HepG2 (cell line): ENCODE results near the gene TWNK. TPM values are rescaled to one million over a fixed set of nuclear protein-coding genes. Genes with fewer than 3 reads are reported as not detected.

Experiments used
- CSRNP1 ChIP-seq: sonication (generic); formaldehyde crosslinking; IDR thresholded peaks from 2 replicates; pipeline ENCODE4 v1.8.1; 2023; ENCODE audit warnings: mild to moderate bottlenecking, missing genetic modification reagents
- HMGXB4 ChIP-seq, 2 experiments: sonication (generic) in 1 of 2; formaldehyde crosslinking in 1 of 2; IDR thresholded peaks; 2 replicates each; pipeline versions ENCODE4 v1.4.0 to v1.6.1; 2018 to 2020; ENCODE audit warnings: missing genetic modification reagents in 2 of 2, borderline replicate concordance in 1 of 2, low read depth in 1 of 2, mild to moderate bottlenecking in 1 of 2, missing biosample characterization in 1 of 2
- NR2F1 ChIP-seq, 2 experiments: fragments of 450-650 bp in 1 of 2; formaldehyde crosslinking in 1 of 2; IDR thresholded peaks; 2 replicates each; pipeline versions ENCODE4 v1.5.0 to v1.6.1; 2016 to 2020; ENCODE audit warnings: mild to moderate bottlenecking in 1 of 2, missing compliant biosample characterization in 1 of 2, missing genetic modification reagents in 1 of 2, moderate library complexity in 1 of 2
- POGZ ChIP-seq: sonication (generic); formaldehyde crosslinking; IDR thresholded peaks from 2 replicates; pipeline ENCODE4 v1.4.0; 2020; ENCODE audit warnings: mild to moderate bottlenecking, missing genetic modification reagents
- TEAD2 ChIP-seq: sonication (generic); formaldehyde crosslinking; IDR thresholded peaks from 2 replicates; pipeline ENCODE4 v1.9.0; 2021; ENCODE audit warnings: missing genetic modification reagents
- ZGPAT ChIP-seq: IDR thresholded peaks from 2 replicates; pipeline ENCODE4 v1.6.1; 2016; ENCODE audit warnings: mild to moderate bottlenecking
- ZNF24 ChIP-seq: fragments of 450-650 bp; IDR thresholded peaks from 2 replicates; pipeline ENCODE4 v1.6.1; 2017; ENCODE audit warnings: antibody characterized with exemption, mild to moderate bottlenecking
- ZNF781 ChIP-seq: sonication (generic); formaldehyde crosslinking; IDR thresholded peaks from 2 replicates; pipeline ENCODE4 v1.5.1; 2020; ENCODE audit warnings: borderline replicate concordance, mild to moderate bottlenecking, missing genetic modification reagents; ENCODE audit errors: not compliant biosample characterization
- ZNF782 ChIP-seq: sonication (generic); formaldehyde crosslinking; IDR thresholded peaks from 2 replicates; pipeline ENCODE4 v1.4.0; 2020; ENCODE audit warnings: missing genetic modification reagents, mild to moderate bottlenecking, borderline replicate concordance
- polyA plus RNA-seq, 8 experiments: library from polyadenylated mRNA; depleted of rRNA in 3 of 8; stranded (reverse) in 7 of 8; unstranded in 1 of 8; fragments of >200 nt; fragmentation: Illumina TruSeq in 4 of 8; extraction: Trizol in 4 of 8; gene quantifications; 2 replicates each; pipeline versions ENCODE4 v1.2.1 to v1.2.3, GENCODE V29; 2011 to 2016; ENCODE audit warnings: low read depth in 4 of 8, missing spikeins in 1 of 8, mixed read lengths in 1 of 8; ENCODE audit not compliant: insufficient read depth in 1 of 8
- total RNA-seq, 5 experiments: library from RNA; depleted of rRNA; stranded (reverse); fragments of >200 nt; fragmentation: Illumina TruSeq; extraction: Trizol; gene quantifications; 2 replicates each; pipeline ENCODE4 v1.2.3, GENCODE V29; 2016; ENCODE audit warnings: low read depth in 1 of 5
- TF ChIP-seq, protein P1 (sequence below): sonication (generic); formaldehyde crosslinking; IDR thresholded peaks from 2 replicates; pipeline ENCODE4 v1.4.0; 2020; ENCODE audit warnings: missing genetic modification reagents
- TF ChIP-seq, protein P2 (sequence below): sonication (generic); formaldehyde crosslinking; IDR thresholded peaks from 2 replicates; pipeline ENCODE4 v1.5.0; 2020; ENCODE audit warnings: mild to moderate bottlenecking, missing genetic modification reagents

TWNK gene
- total and polyA plus RNA-seq, 2 of the 13 experiments (the other 11 are each of a cell fraction or from before 2014, with no cell fraction given): 10.7 to 16.5 TPM

- TF ChIP-seq ZNF782 (CRISPR knock-in tag) (no peak; the same call in 1 of the 2 replicates), TEAD2 (CRISPR knock-in tag) (no peak), POGZ (no peak), ZNF781 (peak; percentile 66), HMGXB4 (CRISPR knock-in tag; IDR thresholded peaks at IDR 0.05; ENCODE audit: borderline replicate concordance in 1 of 2, low read depth in 1 of 2) (peak; percentile 49 to 53; a peak in 3 of 4 replicates), NR2F1 (CRISPR knock-in tag; IDR thresholded peaks at IDR 0.05) (no peak), CSRNP1 (CRISPR knock-in tag) (peak; percentile 90; the same call in 1 of the 2 replicates), ZNF24 (no peak), ZGPAT (CRISPR knock-in tag) (peak; percentile 84)
- TF ChIP-seq, protein P1, sequence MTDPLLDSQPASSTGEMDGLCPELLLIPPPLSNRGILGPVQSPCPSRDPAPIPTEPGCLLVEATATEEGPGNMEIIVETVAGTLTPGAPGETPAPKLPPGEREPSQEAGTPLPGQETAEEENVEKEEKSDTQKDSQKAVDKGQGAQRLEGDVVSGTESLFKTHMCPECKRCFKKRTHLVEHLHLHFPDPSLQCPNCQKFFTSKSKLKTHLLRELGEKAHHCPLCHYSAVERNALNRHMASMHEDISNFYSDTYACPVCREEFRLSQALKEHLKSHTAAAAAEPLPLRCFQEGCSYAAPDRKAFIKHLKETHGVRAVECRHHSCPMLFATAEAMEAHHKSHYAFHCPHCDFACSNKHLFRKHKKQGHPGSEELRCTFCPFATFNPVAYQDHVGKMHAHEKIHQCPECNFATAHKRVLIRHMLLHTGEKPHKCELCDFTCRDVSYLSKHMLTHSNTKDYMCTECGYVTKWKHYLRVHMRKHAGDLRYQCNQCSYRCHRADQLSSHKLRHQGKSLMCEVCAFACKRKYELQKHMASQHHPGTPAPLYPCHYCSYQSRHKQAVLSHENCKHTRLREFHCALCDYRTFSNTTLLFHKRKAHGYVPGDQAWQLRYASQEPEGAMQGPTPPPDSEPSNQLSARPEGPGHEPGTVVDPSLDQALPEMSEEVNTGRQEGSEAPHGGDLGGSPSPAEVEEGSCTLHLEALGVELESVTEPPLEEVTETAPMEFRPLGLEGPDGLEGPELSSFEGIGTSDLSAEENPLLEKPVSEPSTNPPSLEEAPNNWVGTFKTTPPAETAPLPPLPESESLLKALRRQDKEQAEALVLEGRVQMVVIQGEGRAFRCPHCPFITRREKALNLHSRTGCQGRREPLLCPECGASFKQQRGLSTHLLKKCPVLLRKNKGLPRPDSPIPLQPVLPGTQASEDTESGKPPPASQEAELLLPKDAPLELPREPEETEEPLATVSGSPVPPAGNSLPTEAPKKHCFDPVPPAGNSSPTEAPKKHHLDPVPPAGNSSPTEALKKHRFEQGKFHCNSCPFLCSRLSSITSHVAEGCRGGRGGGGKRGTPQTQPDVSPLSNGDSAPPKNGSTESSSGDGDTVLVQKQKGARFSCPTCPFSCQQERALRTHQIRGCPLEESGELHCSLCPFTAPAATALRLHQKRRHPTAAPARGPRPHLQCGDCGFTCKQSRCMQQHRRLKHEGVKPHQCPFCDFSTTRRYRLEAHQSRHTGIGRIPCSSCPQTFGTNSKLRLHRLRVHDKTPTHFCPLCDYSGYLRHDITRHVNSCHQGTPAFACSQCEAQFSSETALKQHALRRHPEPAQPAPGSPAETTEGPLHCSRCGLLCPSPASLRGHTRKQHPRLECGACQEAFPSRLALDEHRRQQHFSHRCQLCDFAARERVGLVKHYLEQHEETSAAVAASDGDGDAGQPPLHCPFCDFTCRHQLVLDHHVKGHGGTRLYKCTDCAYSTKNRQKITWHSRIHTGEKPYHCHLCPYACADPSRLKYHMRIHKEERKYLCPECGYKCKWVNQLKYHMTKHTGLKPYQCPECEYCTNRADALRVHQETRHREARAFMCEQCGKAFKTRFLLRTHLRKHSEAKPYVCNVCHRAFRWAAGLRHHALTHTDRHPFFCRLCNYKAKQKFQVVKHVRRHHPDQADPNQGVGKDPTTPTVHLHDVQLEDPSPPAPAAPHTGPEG (CRISPR knock-in tag): peak; percentile 80
- TF ChIP-seq, protein P2, sequence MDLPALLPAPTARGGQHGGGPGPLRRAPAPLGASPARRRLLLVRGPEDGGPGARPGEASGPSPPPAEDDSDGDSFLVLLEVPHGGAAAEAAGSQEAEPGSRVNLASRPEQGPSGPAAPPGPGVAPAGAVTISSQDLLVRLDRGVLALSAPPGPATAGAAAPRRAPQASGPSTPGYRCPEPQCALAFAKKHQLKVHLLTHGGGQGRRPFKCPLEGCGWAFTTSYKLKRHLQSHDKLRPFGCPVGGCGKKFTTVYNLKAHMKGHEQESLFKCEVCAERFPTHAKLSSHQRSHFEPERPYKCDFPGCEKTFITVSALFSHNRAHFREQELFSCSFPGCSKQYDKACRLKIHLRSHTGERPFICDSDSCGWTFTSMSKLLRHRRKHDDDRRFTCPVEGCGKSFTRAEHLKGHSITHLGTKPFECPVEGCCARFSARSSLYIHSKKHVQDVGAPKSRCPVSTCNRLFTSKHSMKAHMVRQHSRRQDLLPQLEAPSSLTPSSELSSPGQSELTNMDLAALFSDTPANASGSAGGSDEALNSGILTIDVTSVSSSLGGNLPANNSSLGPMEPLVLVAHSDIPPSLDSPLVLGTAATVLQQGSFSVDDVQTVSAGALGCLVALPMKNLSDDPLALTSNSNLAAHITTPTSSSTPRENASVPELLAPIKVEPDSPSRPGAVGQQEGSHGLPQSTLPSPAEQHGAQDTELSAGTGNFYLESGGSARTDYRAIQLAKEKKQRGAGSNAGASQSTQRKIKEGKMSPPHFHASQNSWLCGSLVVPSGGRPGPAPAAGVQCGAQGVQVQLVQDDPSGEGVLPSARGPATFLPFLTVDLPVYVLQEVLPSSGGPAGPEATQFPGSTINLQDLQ (CRISPR knock-in tag): 0 out of 2 replicates have a peak, but pooled peaks have one; percentile 52
Measured at GRCh38 chr10:100986952-100987684, at the start of gene TWNK, which contains the start of gene MRPL43 (continued).
